IPS DF 4.7 (cell line): ENCODE measurements around the gene ROS1.

Experiments used
- DNase-seq: peaks from one replicate; pipeline ENCODE4 v3.0.0-alpha.2; 2013; ENCODE audit warnings: low spot score; ENCODE audit errors: extremely low read depth

ROS1 gene

DNA sequence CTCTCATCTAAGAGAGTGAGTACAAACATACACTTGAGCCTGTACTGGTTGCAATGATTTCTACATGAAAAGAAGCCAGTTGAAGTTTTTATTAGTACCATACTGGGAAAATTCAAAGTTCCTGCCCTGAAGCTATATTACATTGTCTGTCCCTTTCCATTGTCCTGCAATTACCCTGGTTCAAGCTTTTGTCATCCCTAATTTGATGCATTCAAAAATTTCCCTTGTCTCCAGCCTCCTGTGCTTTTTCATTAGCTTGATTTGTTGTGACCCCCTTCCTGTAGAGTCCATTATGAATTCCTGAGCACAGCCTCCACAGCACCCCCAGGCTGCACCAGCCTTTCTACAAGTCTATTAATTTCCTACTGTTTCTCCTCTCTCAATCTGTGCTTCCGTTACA, 114.0 kb downstream of the ROS1 start:
- DNase-seq: no peak

DNA sequence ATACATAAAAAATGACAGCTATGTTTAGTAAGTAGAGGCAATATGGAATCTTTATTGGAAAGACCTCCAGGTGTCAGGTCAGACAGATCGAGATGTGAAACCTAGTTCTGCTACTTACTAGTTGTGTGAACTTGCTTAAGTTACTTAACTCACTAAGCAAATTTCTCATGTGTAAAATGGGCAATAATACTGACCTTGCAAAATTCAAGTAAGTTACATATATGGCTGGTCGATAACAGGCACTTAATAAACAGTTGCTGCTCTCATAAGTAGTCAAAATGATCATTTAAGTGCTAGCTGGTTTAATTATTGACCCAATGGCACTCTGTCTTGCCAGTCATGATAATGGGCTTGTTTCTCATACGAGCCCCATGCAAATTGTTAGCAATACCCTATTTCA, 114.4 kb downstream of the ROS1 start:
- DNase-seq: no peak

DNA sequence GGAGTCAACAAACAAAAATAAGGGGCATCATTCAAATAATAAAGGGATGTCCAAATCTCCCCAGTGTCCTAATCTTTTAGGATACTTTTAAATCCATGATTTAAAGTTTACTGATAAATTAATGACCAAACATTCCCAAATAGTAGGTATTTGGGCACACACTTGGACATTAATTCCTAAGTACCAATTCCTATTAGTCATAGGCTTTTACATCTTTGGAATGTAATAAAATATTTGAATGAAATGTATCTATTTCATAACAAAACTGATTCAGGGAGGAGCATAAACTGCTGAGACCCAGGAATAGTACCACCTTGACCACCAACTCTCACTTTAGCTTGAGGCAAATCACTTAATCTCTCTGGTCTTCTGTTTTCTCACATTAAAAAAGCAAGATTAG, 116.1 kb downstream of the ROS1 start:
- no peak for DNase-seq

DNA sequence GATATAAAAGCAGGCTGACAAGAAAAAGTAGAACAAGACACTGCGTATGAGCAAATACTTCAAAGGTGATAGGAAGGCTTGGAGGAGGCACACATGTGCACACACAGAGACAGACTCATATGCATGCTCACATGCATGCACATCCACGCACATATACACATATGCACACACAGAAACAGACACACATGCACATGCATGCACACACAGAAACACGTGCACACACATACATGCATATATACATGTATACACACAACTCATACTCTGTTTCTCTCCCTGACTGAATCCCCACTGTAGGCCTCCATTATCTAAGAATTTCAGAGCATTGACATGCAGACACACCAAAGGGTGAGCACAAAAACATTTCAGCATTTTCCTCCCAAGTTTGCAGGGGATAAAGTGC, 116.7 kb downstream of the ROS1 start:
- no peak for DNase-seq

DNA sequence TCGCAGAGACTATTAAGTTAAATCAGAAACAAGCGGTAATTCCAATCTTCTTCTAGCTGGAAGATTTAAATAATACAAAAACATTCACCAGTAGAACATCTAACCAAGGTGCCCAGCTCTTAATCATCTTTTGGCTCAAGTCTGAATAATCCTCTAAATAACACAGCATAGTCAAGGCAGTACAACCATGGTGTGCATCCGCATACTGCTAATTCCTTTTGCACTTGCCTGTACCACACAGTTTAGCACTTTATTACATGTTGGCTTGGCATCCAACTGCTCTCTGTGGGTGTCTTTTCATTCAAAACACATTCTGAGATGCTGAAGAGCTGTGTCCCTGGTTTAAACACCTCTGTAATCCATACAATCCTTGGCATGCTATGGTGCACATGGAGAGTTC, 118.1 kb downstream of the ROS1 start:
- DNase-seq: no peak

DNA sequence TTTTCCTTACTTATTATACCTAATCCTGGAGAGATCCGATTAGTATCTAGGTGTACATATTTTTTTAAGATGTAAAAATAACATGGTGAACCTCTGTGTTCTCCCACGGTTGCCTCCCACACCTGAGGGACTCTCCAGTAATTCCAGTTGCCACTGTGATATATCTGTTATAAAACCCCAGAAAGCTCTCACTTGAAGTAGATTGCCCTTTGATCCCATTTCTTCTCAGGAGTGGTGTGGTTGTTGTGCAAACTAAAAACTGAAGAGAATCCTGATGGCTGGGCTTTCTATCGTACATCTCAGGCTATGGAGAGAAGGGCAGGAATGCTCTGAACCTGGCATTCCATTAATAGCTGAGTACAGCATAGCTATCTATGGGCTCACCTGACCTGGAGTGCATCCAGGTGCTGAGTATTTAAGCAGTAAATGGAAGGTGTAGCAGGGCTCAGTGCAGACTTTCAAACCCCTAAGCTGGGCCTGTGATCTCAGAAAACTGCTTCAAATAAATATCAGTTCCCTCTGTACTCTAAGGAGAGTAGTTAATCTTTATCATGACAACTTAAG, 119.4 kb downstream of the ROS1 start:
- no peak for DNase-seq

DNA sequence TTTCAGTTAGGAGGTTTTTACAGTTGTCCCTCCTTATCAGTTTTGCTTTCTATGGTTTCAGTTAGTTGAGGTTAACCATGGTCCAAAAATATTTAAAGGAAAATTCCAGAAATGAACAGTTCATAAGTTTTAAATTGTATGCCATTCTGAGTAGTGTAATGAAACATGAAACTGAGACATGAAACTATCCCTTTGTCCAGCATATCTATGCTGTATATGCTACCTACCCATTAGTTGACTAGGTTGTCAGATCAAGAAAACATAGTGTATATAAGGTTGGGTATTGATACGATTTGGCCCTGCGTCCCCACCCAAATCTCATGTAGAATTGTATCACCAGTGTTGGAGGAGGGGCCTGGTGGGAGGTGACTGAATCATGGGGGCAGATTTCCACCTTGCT, 121.3 kb downstream of the ROS1 start:
- no peak for DNase-seq

DNA sequence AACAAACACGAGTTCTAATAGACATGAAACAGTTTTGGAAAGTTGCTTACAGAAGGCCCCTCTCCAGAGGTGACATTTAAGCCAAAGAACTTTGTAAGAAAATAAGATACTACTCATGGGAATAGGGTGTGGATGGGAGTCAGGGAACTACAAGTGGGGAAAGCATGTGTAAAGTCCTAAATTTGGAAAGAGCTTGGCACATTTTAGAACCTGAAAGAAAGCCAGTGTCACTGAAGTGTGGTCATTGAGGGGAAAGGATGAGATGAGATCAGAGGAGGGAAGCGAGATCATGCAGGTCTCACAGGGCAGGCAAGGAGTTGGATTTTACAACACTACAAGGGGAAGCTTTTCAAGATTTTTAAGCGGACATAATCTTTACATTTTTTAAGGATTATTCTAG, 122.4 kb downstream of the ROS1 start:
- no peak for DNase-seq

DNA sequence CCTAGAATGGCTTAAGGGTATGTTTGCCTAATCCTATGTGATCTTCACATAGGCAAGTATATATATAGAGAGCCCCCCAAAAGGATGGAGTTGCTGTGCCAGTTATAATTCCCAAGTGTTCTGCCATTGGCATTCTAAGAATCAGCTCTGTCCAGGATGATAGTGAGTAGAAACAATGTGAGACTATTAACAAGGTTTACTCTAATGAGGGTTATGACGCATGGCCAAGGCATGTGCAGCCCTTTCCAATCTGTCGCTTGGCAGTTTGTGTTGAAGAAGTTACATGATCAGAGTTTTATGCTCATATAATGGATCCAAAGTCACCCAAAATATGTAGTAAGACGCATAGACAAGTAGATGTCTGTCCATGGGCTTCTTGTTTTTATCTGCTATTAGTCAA, 126.8 kb downstream of the ROS1 start:
- no peak for DNase-seq

DNA sequence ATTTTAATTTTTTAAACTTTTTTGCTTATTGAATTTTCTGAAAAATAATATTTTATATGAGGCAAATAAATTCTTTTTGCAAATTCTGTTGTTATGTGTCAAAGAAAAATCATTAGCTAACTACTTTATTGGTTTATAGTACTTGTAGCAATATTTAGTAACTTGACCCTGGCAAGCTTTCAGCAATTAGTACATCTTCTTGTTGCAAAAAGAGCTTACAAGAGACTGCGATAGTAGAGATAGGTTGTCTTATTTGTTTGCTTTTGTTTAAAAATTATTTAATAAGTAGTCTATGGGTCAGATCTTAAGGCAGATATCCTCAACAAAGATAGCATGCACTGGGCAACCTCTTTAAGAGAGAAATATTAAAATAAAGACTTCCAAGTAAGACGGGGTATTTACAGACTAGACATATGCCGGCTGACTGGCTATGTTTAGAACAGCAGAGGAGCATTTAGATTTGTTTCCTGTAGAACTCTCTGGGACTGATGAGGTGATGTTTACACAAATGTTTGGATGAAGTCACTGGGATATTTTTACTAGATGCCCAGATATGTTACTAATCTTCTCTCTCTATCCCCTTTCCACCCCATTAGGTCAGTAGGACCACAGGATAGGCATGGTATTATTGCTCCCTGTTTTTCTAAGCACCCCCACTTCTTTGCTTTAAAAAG, 135.4 kb downstream of the ROS1 start:
- no peak for DNase-seq

DNA sequence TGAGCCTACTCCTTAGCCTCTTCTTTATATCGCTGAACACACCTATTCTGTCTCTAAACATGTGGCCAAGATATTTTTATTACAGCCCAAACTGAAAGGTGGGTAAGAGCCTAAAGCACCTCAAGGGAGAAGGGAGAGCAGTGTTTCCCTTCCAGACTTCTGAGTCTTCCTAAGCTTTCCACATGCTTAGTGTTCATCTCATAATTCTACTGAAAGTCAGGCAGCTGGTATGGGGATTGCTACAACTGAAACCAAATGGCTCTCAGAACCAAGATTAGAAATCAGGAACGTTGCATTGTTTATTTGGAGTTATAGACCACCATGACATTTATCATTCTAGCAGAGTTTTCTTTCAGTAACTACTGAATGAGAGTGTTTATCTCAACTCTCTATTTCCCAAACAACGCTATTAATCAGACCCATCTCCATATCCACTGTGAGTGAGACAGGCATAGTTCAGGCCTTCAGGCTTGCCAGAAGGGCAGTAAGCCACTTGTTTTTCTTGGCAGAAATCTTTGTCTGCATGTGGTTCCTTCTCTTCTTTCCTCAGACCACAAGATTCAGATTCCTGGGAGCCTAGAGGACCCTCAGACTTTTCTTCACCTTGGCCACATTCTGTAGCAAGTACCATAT, 137.5 kb downstream of the ROS1 start:
- DNase-seq: no peak

DNA sequence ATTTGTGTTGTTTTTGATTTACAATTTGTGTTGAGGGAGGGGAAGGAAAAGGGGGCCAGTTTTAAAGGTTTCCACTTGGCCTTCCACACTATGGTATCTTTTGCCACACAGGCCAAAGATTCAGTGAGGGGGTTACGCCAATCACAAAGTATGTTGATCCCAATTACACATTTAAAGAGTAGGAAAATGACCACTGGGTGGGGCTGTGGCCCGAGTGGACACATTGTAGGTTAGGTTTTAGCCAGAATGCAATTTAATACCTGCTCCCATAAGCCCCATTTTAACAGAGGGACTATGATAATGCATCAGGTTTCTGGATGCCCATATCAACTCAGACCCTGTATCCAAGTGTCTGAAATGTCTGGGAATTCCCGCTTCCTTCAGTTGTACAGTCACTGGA, 144.8 kb downstream of the ROS1 start:
- no peak for DNase-seq

DNA sequence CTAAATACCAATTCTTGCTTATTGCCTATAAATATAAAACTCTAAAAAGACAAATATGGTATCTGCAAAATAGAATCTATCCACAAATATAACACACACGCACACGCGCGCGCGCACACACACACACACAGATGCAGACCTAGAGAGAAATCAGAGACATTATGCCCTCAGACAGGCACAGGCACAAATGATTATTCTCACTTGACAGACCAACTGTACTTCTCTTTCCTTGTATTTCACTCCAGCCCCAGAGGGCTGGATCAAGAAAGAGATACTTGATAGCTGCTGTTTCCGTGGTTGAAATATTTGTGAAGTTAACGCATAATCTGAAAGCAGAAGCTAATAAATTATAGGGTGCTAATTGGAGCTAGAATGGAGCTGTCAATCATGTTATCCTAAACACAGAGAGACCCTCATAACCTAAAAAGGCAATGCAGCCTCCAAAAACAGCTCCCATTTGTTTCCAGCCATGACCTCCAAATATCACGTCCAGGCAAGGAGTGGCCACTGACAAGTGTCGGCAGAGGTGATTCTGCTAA, 148.9 kb downstream of the ROS1 start:
- DNase-seq: no peak

DNA sequence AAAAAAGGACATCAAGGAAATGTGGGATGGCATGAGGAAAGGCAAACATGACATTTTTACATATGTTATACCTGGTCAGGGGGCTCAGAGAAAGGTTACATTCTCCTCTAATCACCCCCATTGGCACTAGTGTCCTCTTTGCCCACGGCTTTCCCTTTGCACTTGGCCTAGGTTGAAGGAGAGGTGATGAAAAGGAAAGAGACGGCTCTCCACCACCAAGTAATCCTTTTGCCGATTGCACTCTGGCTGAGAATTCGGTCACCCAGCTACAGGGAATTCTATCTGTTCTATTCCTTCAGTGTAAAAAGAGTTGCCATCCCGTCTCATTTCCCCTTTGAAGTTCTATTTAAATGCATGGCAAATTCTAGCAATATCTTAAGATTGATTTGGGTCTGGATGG, 150.0 kb downstream of the ROS1 start:
- no peak for DNase-seq

DNA sequence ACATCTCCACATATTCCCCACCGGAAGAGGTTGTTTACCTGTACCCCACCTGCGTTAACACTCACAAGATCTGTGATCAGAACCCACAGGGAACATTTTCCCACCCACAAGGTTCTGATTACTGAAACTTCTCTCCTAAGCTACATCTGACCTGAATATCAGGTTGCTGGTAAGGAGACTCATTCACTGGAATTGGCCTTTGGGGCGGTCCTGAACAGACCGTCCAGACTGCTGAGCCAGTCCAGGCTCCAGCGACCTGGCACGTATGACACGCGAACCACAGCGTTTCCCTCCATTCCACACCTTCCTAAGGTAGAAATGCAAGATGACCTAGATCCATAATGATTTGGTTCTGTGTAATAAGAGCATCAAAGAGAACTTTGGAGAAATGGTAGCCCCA, 150.5 kb downstream of the ROS1 start:
- no peak for DNase-seq

DNA sequence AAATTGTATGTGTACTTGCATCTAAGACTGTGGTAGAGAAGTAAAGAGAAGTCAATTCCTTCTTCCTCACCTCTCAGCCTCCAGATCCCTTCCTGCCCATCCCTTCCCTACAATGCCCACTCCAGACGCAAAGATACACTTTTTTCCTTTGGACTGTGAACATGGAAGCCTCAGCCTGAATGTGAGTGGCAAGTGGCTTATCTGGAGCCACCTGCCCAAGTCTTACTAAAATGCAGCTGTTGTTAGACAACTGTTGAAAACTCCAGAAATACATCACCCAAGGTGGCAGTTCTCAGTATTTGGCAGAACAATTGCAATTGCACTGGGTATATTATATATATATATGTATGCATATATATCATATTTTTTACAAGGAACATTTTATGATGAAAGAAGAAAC, 152.9 kb downstream of the ROS1 start:
- no peak for DNase-seq

DNA sequence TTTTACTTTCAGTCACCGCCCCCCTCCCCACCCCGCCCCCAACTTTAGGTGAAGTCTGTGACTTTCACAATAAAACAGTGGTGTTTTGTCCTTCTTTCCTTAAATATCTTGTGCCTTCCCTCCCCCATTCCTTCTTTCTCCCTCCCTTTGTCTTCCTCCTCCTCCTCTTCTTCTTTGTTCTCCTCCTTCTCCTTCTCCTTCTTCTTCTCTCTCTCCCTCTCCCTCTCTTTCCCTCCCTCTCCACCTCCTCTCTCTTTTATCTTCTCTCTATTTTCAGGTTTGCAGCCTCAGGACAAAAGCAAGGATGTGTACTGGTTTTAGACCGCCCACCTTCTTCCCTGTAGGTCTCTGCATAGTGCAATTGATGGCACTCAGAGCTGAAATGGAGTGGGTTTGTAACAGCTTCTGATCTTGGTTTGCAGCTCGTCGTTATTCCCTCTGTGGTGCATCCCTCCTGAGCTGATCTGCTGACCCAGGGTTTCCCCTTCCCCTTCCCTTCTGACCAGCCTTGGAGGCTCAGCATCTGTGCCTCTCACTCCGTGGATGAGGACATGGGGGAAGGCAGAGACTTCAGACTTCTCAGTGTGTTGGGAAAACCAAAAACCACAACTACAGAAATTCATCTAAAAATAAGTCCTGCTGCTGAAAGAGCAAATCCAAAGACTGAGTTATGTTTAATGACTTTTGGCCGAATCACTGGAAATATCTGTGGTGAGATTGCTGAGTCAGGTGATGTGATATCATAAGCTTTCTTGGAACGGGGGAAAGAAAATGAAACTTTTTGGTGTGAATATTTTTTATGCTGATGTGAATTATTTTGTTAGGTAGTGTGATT, 153.5 kb downstream of the ROS1 start:
- DNase-seq: no peak

DNA sequence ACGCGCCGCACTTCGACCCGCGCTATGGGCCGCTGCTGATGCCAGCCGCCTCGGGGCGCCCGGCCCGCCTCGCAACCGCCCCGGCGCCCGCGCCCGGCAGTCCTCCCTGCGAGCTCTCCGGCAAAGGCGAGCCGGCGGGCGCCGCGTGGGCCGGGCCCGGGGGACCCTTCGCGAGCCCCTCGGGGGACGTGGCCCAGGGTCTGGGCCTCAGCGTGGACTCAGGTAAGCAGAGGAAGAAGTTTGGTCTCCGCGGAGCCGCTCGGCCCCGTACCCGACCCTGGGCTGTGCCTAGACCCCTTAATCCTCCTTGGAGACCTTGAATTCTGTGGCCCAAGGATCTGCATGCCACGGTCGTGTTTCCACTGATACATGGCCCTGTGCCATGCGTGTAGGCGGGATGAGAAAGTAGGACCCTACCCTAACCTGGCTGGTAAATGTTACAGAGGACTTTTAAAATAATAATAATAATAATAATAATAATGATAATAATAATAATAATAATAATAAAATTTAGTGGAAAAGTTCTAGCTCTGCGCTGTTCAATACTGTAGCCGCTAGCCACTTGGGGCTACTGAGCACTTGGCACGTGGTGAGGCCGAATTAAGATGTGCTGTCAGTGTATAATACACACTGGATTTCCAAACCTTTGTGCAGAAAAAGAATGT, 154.8 kb downstream of the ROS1 start:
- no peak for DNase-seq

DNA sequence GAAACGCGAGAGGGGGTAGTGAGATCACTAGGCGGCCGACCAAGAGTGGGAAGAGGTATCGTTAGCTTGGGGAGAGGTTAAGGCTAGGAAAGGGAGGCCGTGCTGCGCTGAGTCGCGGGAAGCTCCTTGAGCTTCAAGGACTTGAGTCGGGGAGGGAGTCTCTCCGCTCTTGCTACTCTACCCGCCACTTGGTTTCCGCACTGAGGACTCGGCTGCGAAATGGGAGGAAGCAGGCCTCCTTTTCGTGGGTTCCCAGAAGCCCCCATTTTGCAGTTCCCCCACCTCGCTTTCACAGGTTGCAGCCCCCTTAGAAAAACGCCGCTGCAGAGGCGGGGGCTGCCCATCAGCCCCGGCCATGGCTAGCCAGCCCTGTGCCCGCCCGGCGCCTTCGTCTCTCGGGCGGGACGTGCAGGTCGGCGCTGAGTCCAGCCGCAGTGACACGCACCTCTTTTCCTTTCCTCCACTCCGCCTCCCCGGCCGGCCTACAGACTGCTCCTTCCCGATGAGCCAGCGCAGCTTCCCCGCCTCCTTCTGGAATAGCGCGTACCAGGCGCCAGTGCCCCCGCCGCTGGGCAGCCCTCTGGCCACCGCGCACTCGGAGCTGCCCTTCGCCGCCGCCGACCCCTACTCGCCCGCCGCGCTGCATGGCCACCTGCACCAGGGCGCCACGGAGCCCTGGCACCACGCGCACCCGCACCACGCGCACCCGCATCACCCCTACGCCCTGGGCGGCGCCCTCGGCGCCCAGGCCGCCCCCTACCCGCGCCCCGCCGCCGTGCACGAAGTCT, 155.5 kb downstream of the ROS1 start:
- no peak for DNase-seq

DNA sequence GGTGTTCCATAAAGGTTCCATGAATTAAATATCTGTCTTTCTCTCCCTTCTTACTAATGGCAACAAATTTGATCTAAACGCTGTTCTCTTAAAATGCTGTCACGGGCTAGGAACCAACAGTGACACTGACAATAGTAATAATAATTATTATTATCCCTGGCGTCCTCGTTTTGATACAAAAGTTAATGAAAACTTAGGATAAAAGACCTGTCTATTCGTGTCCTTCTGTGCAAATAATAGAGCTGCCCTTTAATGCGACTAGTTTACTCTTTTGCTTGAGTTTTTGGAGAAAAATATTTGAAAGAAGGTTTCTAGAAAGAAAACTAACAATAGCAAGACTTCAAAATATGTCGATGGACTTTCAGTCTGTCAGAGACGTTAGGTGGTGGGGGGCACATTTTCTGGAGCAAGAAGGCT, 156.1 kb downstream of the ROS1 start:
- DNase-seq: no peak

DNA sequence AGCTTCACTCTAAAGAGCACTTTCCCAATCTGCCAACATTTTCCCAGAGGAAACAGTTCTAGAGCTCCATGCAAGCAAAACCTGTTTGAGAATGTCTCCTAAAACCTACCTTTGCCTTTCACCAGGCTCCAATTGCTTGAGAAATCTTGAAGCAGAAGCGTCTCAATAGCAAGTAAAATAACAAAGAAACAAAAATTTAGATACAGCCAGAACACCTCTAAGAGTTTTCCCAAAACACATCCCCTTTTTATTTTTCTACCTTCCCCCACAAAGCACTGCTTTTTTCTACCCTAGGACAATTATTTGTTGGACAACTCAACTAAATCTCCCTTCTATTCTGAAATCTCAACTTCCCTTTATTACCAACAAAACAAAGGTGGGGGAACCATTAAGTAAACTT, 156.8 kb downstream of the ROS1 start:
- DNase-seq: no peak
